ENCODE results near the gene GALNTL6. TPM values are rescaled to one million over a fixed set of nuclear protein-coding genes. Genes with fewer than 3 reads are reported as not detected.

GALNTL6 gene
- total RNA-seq, 1 experiment from 2014 or later = not detected

- Histone ChIP-seq H2AFZ (ENCODE audit: low read depth, low read length, poor library complexity, severe bottlenecking) (no peak overlapping the region), H3K9me2 (ENCODE audit: insufficient read depth) (no peaks in the 10 kb centered on the region), H3K79me2 (ENCODE audit: insufficient read depth, low read length) (no peaks in the 10 kb centered on the region), H3K4me1 (ENCODE audit: control insufficient read depth in 1 of 2, insufficient read depth in 2 of 2, low read length in 2 of 2) (peaks cover 2 to 10% of the 10 kb centered on the region in 2 experiments; a peak in 3 of 4 replicates), H3K36me3 (ENCODE audit: control insufficient read depth in 1 of 2, insufficient read depth in 2 of 2, low read length in 2 of 2) (no peaks in the 10 kb centered on the region), H3K27ac (ENCODE audit: low read depth, low read length) (no peak overlapping the region), H3K4me2 (ENCODE audit: low read length) (no peak overlapping the region), H3K27me3 (ENCODE audit: insufficient read depth, low read length) (no peaks in the 10 kb centered on the region), H3K4me3 (replicated peaks in 1 of 2; ENCODE audit: low read depth in 1 of 2, low read length in 2 of 2) (no peak overlapping the region), H3K9ac (ENCODE audit: low read length) (no peak overlapping the region), H4K20me1 (ENCODE audit: insufficient read depth) (no peaks in the 10 kb centered on the region), H3K9me3 (ENCODE audit: control insufficient read depth in 1 of 2, insufficient read depth in 1 of 2, low read depth in 1 of 2, low read length in 2 of 2) (no peaks in the 10 kb centered on the region)
- intact Hi-C loops (cut with micrococcal nuclease) = no loop called here
- DNase-seq (ENCODE audit: low read depth, low spot score) = no peak
- no peak for TF ChIP-seq CEBPB (IDR thresholded peaks at IDR 0.05; ENCODE audit: low read depth)
- TF ChIP-seq SRF (IDR thresholded peaks at IDR 0.05; ENCODE audit: low read depth) = no peak
- no peak for TF ChIP-seq RAD21 (IDR thresholded peaks at IDR 0.05; ENCODE audit: low read depth)
- TF ChIP-seq EGR1 (IDR thresholded peaks at IDR 0.05; ENCODE audit: low read depth) = no peak
- no peak for TF ChIP-seq POLR2A (IDR thresholded peaks at IDR 0.05; ENCODE audit: borderline replicate concordance, extremely low read depth, insufficient read depth, insufficient read length)
- TF ChIP-seq, protein P1, sequence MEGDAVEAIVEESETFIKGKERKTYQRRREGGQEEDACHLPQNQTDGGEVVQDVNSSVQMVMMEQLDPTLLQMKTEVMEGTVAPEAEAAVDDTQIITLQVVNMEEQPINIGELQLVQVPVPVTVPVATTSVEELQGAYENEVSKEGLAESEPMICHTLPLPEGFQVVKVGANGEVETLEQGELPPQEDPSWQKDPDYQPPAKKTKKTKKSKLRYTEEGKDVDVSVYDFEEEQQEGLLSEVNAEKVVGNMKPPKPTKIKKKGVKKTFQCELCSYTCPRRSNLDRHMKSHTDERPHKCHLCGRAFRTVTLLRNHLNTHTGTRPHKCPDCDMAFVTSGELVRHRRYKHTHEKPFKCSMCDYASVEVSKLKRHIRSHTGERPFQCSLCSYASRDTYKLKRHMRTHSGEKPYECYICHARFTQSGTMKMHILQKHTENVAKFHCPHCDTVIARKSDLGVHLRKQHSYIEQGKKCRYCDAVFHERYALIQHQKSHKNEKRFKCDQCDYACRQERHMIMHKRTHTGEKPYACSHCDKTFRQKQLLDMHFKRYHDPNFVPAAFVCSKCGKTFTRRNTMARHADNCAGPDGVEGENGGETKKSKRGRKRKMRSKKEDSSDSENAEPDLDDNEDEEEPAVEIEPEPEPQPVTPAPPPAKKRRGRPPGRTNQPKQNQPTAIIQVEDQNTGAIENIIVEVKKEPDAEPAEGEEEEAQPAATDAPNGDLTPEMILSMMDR (IDR thresholded peaks at IDR 0.05 in 2 of 3, conservative IDR thresholded peaks at IDR 0.05 in 1 of 3; ENCODE audit: borderline replicate concordance in 1 of 3, insufficient read depth in 1 of 3, low read depth in 2 of 3, low read length in 2 of 3) = no peak
- TF ChIP-seq, protein P2, sequence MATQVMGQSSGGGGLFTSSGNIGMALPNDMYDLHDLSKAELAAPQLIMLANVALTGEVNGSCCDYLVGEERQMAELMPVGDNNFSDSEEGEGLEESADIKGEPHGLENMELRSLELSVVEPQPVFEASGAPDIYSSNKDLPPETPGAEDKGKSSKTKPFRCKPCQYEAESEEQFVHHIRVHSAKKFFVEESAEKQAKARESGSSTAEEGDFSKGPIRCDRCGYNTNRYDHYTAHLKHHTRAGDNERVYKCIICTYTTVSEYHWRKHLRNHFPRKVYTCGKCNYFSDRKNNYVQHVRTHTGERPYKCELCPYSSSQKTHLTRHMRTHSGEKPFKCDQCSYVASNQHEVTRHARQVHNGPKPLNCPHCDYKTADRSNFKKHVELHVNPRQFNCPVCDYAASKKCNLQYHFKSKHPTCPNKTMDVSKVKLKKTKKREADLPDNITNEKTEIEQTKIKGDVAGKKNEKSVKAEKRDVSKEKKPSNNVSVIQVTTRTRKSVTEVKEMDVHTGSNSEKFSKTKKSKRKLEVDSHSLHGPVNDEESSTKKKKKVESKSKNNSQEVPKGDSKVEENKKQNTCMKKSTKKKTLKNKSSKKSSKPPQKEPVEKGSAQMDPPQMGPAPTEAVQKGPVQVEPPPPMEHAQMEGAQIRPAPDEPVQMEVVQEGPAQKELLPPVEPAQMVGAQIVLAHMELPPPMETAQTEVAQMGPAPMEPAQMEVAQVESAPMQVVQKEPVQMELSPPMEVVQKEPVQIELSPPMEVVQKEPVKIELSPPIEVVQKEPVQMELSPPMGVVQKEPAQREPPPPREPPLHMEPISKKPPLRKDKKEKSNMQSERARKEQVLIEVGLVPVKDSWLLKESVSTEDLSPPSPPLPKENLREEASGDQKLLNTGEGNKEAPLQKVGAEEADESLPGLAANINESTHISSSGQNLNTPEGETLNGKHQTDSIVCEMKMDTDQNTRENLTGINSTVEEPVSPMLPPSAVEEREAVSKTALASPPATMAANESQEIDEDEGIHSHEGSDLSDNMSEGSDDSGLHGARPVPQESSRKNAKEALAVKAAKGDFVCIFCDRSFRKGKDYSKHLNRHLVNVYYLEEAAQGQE (IDR thresholded peaks at IDR 0.05; ENCODE audit: low read depth) = no peak
- no peak for TF ChIP-seq YY1 (IDR thresholded peaks at IDR 0.05; ENCODE audit: extremely low read depth, insufficient replicate concordance, low read depth, low read length)
- TF ChIP-seq ZNF274 (IDR thresholded peaks at IDR 0.05; ENCODE audit: low read depth, low read length) = no peak
- no peak for TF ChIP-seq ZFX (IDR thresholded peaks at IDR 0.05)
- TF ChIP-seq SIN3A (IDR thresholded peaks at IDR 0.05; ENCODE audit: low read depth) = no peak
- no peak for TF ChIP-seq EZH2 (IDR thresholded peaks at IDR 0.05)
- no peak for TF ChIP-seq EZH2phosphoT487 (IDR thresholded peaks at IDR 0.05; ENCODE audit: borderline replicate concordance)
- TF ChIP-seq TCF7L2 (IDR thresholded peaks at IDR 0.05; ENCODE audit: borderline replicate concordance, extremely low read depth, insufficient read depth, insufficient read length) = no peak
- no peak for TF ChIP-seq POLR2AphosphoS5 (IDR thresholded peaks at IDR 0.05; ENCODE audit: low read depth, low read length)
- no peak for TF ChIP-seq CBX3 (IDR thresholded peaks at IDR 0.05; ENCODE audit: low read depth)
- TF ChIP-seq, protein P3, sequence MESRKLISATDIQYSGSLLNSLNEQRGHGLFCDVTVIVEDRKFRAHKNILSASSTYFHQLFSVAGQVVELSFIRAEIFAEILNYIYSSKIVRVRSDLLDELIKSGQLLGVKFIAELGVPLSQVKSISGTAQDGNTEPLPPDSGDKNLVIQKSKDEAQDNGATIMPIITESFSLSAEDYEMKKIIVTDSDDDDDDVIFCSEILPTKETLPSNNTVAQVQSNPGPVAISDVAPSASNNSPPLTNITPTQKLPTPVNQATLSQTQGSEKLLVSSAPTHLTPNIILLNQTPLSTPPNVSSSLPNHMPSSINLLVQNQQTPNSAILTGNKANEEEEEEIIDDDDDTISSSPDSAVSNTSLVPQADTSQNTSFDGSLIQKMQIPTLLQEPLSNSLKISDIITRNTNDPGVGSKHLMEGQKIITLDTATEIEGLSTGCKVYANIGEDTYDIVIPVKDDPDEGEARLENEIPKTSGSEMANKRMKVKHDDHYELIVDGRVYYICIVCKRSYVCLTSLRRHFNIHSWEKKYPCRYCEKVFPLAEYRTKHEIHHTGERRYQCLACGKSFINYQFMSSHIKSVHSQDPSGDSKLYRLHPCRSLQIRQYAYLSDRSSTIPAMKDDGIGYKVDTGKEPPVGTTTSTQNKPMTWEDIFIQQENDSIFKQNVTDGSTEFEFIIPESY (IDR thresholded peaks at IDR 0.05; ENCODE audit: extremely low read depth, insufficient replicate concordance, low read length) = no peak
- no peak for ATAC-seq
- ChIA-PET POLR2A (no interaction called here), CTCF (interaction anchor here (1.5 kb wide), 1 partner anchor 11 kb away, joined by 5 read pairs; no protein-coding TSS in a partner anchor), RAD21 (ENCODE audit: low non-redundant PET in 1 of 2, low total read pairs in 2 of 2, uncharacterized antibody in 2 of 2, unreplicated experiment in 2 of 2) (no interaction called here)
- BruUV-seq (replicated peaks) = no TSS peak
Observed at GRCh38 chr4:173002830-173003561, 1189.8 kb downstream of the GALNTL6 start.
